ENCODE data around the gene MVK.

MVK gene

GRCh38 chr12:109579639-109580038 lies 6.0 kb downstream of the MVK start:
- no peak for TF ChIP-seq CTCF (IDR thresholded peaks at IDR 0.05)
- Histone ChIP-seq H3K27ac (no peak overlapping the region), H3K4me1 (peaks cover 0 to 4% (median 3%) of the 10 kb centered on the region in 4 donors), H3K4me3 (no peak overlapping the region), H3K27me3 (no peaks in the 10 kb centered on the region), H3K9me3 (no peaks in the 10 kb centered on the region), H3K36me3 (peaks cover 31 to 81% (median 63%) of the 10 kb centered on the region in 3 donors)
- DNase-seq, result no peak
- intact Hi-C loops (cut with DNase I; ENCODE audit: low total_unique reads), result no loop called here

GRCh38 chr12:109580272-109580671 lies 6.7 kb downstream of the MVK start:
- Histone ChIP-seq H3K4me1 (no peaks in the 10 kb centered on the region), H3K36me3 (peaks cover 31 to 85% (median 63%) of the 10 kb centered on the region in 3 donors), H3K9me3 (no peaks in the 10 kb centered on the region), H3K27ac (no peak overlapping the region), H3K27me3 (no peaks in the 10 kb centered on the region), H3K4me3 (no peak overlapping the region)
- DNase-seq, result no peak
- intact Hi-C loops (cut with DNase I; ENCODE audit: low total_unique reads), result no loop called here
- no peak for TF ChIP-seq CTCF (IDR thresholded peaks at IDR 0.05)

- intact Hi-C loops (cut with DNase I; ENCODE audit: low total_unique reads), result no loop called here
- no peak overlapping the region for H3K4me3 ChIP-seq
- no peaks in the 10 kb centered on the region for H3K27me3 ChIP-seq
- no peak overlapping the region for H3K27ac ChIP-seq
- H3K9me3 ChIP-seq, result no peaks in the 10 kb centered on the region
- H3K36me3 ChIP-seq, result peaks cover 31 to 87% (median 63%) of the 10 kb centered on the region in 3 donors
- DNase-seq, result no peak
- H3K4me1 ChIP-seq, result no peaks in the 10 kb centered on the region
- no peak for TF ChIP-seq CTCF (IDR thresholded peaks at IDR 0.05)
Measured at GRCh38 chr12:109580684-109581333, 7.2 kb downstream of the MVK start.

GRCh38 chr12:109581334-109581691 lies 7.7 kb downstream of the MVK start:
- Histone ChIP-seq H3K4me1 (no peaks in the 10 kb centered on the region), H3K9me3 (no peaks in the 10 kb centered on the region), H3K36me3 (peaks cover 31 to 87% (median 64%) of the 10 kb centered on the region in 3 donors), H3K4me3 (no peak overlapping the region), H3K27me3 (no peaks in the 10 kb centered on the region), H3K27ac (no peak overlapping the region)
- TF ChIP-seq CTCF (IDR thresholded peaks at IDR 0.05), result no peak
- DNase-seq, result no peak
- intact Hi-C loops (cut with DNase I; ENCODE audit: low total_unique reads), result no loop called here

- H3K4me1 ChIP-seq, result no peaks in the 10 kb centered on the region
- no peak overlapping the region for H3K4me3 ChIP-seq
- H3K36me3 ChIP-seq, result peaks cover 27 to 87% (median 69%) of the 10 kb centered on the region in 3 donors
- DNase-seq, result no peak
- intact Hi-C loops (cut with DNase I; ENCODE audit: low total_unique reads), result no loop called here
- no peak for TF ChIP-seq CTCF (IDR thresholded peaks at IDR 0.05)
- H3K27ac ChIP-seq, result no peak overlapping the region
- no peaks in the 10 kb centered on the region for H3K27me3 ChIP-seq
- H3K9me3 ChIP-seq, result no peaks in the 10 kb centered on the region
Measured at GRCh38 chr12:109581856-109582255, 8.3 kb downstream of the MVK start.

GRCh38 chr12:109582636-109583035 lies 9.0 kb downstream of the MVK start:
- Histone ChIP-seq H3K4me1 (no peaks in the 10 kb centered on the region), H3K27ac (no peak overlapping the region), H3K27me3 (no peaks in the 10 kb centered on the region), H3K9me3 (no peaks in the 10 kb centered on the region), H3K4me3 (no peak overlapping the region), H3K36me3 (peaks cover 20 to 87% (median 68%) of the 10 kb centered on the region in 3 donors)
- intact Hi-C loops (cut with DNase I; ENCODE audit: low total_unique reads), result no loop called here
- DNase-seq, result no peak
- no peak for TF ChIP-seq CTCF (IDR thresholded peaks at IDR 0.05)

All from tibial artery (tissue), 4 donors.